Liver (tissue), 9 donors: Measurements from ENCODE around the gene RIOX2. TPM values are rescaled to one million over a fixed set of nuclear protein-coding genes. Genes with fewer than 3 reads are reported as not detected.

Experiments
- DNase-seq: peaks from one replicate; pipeline ENCODE4 v3.0.0-alpha.2; 2017; ENCODE audit warnings: low spot score
- H3K27ac ChIP-seq, 2 donors: one replicate each; pipeline ENCODE4 v1.7.0; 2013; ENCODE audit warnings: inconsistent platforms in 2 of 2, low read length in 2 of 2, control low read depth in 1 of 2, low read depth in 1 of 2, mild to moderate bottlenecking in 1 of 2
- H3K27me3 ChIP-seq, 4 donors: one replicate each; pipeline versions ENCODE4 v1.6.1 to v1.7.0; 2013; ENCODE audit warnings: low read length in 3 of 4, inconsistent platforms in 1 of 4, mild to moderate bottlenecking in 1 of 4, moderate library complexity in 1 of 4; ENCODE audit not compliant: control insufficient read depth in 4 of 4, insufficient read depth in 4 of 4
- H3K36me3 ChIP-seq, 4 donors: one replicate each; pipeline versions ENCODE4 v1.6.1 to v1.7.0; 2013; ENCODE audit warnings: low read length in 3 of 4, mild to moderate bottlenecking in 3 of 4, low read depth in 1 of 4, moderate library complexity in 1 of 4; ENCODE audit not compliant: control insufficient read depth in 4 of 4, insufficient read depth in 3 of 4
- H3K4me1 ChIP-seq, 4 donors: one replicate each; pipeline versions ENCODE4 v1.6.1 to v1.7.0; 2013; ENCODE audit warnings: low read length in 3 of 4, mild to moderate bottlenecking in 3 of 4, moderate library complexity in 1 of 4; ENCODE audit not compliant: control insufficient read depth in 4 of 4, insufficient read depth in 4 of 4
- H3K4me3 ChIP-seq, 3 donors: one replicate each; pipeline versions ENCODE4 v1.6.1 to v1.7.0; 2013; ENCODE audit warnings: low read length in 3 of 3, control low read depth in 1 of 3, low read depth in 1 of 3, mild to moderate bottlenecking in 1 of 3
- H3K9ac ChIP-seq, 2 donors: one replicate each; pipeline ENCODE4 v1.7.0; 2013; ENCODE audit warnings: low read length in 2 of 2, mild to moderate bottlenecking in 2 of 2, moderate library complexity in 2 of 2, control low read depth in 1 of 2, low read depth in 1 of 2
- H3K9me3 ChIP-seq, 4 donors: one replicate each; pipeline versions ENCODE4 v1.6.1 to v1.7.0; 2013; ENCODE audit warnings: low read length in 3 of 4; ENCODE audit not compliant: control insufficient read depth in 4 of 4
- ATF3 ChIP-seq: IDR thresholded peaks from 2 replicates; pipeline ENCODE4 v1.6.1; 2016; ENCODE audit warnings: antibody characterized with exemption
- CTCF ChIP-seq: fragments of 150-350 bp; IDR thresholded peaks from 2 replicates; pipeline ENCODE4 v1.5.1; 2017; ENCODE audit warnings: improper control_type of control experiment, low read depth, low read length; ENCODE audit not compliant: missing input control
- EGR1 ChIP-seq, 2 donors: IDR thresholded peaks; 2 replicates each; pipeline ENCODE4 v1.6.1; 2016 to 2018; ENCODE audit warnings: antibody characterized with exemption in 2 of 2, low read depth in 2 of 2
- FOXA1 ChIP-seq: IDR thresholded peaks from 2 replicates; pipeline ENCODE4 v1.6.1; 2016; ENCODE audit warnings: antibody characterized with exemption
- FOXA2 ChIP-seq: IDR thresholded peaks from 2 replicates; pipeline ENCODE4 v1.6.1; 2016; ENCODE audit warnings: antibody characterized with exemption
- GABPA ChIP-seq, 2 donors: IDR thresholded peaks in 1 of 2; conservative IDR thresholded peaks in 1 of 2; 2 replicates each; pipeline ENCODE4 v1.6.1; 2016; ENCODE audit warnings: antibody characterized with exemption in 2 of 2, mild to moderate bottlenecking in 1 of 2, moderate library complexity in 1 of 2
- HNF4A ChIP-seq, 2 donors: conservative IDR thresholded peaks; 2 replicates each; pipeline ENCODE4 v1.6.1; 2016; ENCODE audit warnings: antibody characterized with exemption in 2 of 2, mild to moderate bottlenecking in 2 of 2
- HNF4G ChIP-seq: IDR thresholded peaks from 2 replicates; pipeline ENCODE4 v1.6.1; 2016; ENCODE audit warnings: antibody characterized with exemption
- JUND ChIP-seq, 2 donors: IDR thresholded peaks; 2 replicates each; pipeline ENCODE4 v1.6.1; 2016; ENCODE audit warnings: antibody characterized with exemption in 2 of 2
- MAX ChIP-seq: IDR thresholded peaks from 2 replicates; pipeline ENCODE4 v1.6.1; 2016; ENCODE audit warnings: antibody characterized with exemption
- NR2F2 ChIP-seq: IDR thresholded peaks from 2 replicates; pipeline ENCODE4 v1.6.1; 2016; ENCODE audit warnings: antibody characterized with exemption
- RAD21 ChIP-seq, 2 donors: IDR thresholded peaks; 2 replicates each; pipeline ENCODE4 v1.6.1; 2016; ENCODE audit warnings: antibody characterized with exemption in 2 of 2, mild to moderate bottlenecking in 2 of 2
- REST ChIP-seq: IDR thresholded peaks from 2 replicates; pipeline ENCODE4 v1.6.1; 2016; ENCODE audit warnings: antibody characterized with exemption, mild to moderate bottlenecking
- RXRA ChIP-seq, 2 donors: IDR thresholded peaks; 2 replicates each; pipeline ENCODE4 v1.6.1; 2017 to 2018; ENCODE audit warnings: antibody characterized with exemption in 2 of 2, mild to moderate bottlenecking in 1 of 2
- SP1 ChIP-seq: IDR thresholded peaks from 2 replicates; pipeline ENCODE4 v1.6.1; 2018; ENCODE audit warnings: antibody characterized with exemption, mild to moderate bottlenecking
- TAF1 ChIP-seq: conservative IDR thresholded peaks from 2 replicates; pipeline ENCODE4 v1.6.1; 2016; ENCODE audit warnings: antibody characterized with exemption, mild to moderate bottlenecking
- YY1 ChIP-seq: IDR thresholded peaks from 2 replicates; pipeline ENCODE4 v1.6.1; 2016; ENCODE audit warnings: antibody characterized with exemption, mild to moderate bottlenecking
- ZBTB33 ChIP-seq: IDR thresholded peaks from 2 replicates; pipeline ENCODE4 v1.6.1; 2016; ENCODE audit warnings: antibody characterized with exemption
- WGBS: extraction: QIAGEN DNeasy Blood & Tissue Kit; methylation state at CpG from one replicate; pipeline ENCODE4 v1.1.7; 2013; 5-methylcytosine and 5-hydroxymethylcytosine counted together
- polyA plus RNA-seq, 2 donors: library from polyadenylated mRNA; stranded (reverse) in 1 of 2; unstranded in 1 of 2; fragments of 200-250 nt in 1 of 2; fragments of >200 nt in 1 of 2; fragmentation: Nextera tagmentation in 1 of 2; extraction: Ambion mirVana in 1 of 2; gene quantifications; one replicate each; pipeline versions ENCODE4 v1.2.1 to v1.2.3, GENCODE V29; 2013 to 2015
- total RNA-seq, 2 donors: library from RNA; depleted of rRNA; stranded (reverse); fragments of >200 nt; gene quantifications; one replicate each; pipeline ENCODE4 v1.2.3, GENCODE V29; 2014
- donor health status: healthy.
- donor health status: healthy.
- donor health status: healthy.
- donor health status: healthy.
- donor health status: healthy.

Gene RIOX2
- total and polyA plus RNA-seq, 4 donors, result 8.2 to 19.9 (median 11.0) TPM

GRCh38 chr3:97970956-97971620 lies 1.1 kb downstream of the RIOX2 start (continued):
- no peak for TF ChIP-seq ZBTB33

GRCh38 chr3:97970156-97970555 lies 2.1 kb downstream of the RIOX2 start:
- Histone ChIP-seq H3K27ac (no peak overlapping the region), H3K9me3 (no peaks in the 10 kb centered on the region), H3K27me3 (no peaks in the 10 kb centered on the region), H3K9ac (no peak overlapping the region), H3K4me3 (no peak overlapping the region), H3K4me1 (peaks cover 0 to 20% (median 4%) of the 10 kb centered on the region in 4 donors), H3K36me3 (peaks cover 0 to 10% (median 4%) of the 10 kb centered on the region in 4 donors)
- TF ChIP-seq TAF1 (no peak), NR2F2 (no peak), EGR1 (IDR thresholded peaks at IDR 0.05; ENCODE audit: low read depth in 2 of 2) (no peak), FOXA2 (no peak), MAX (no peak), YY1 (no peak), RAD21 (IDR thresholded peaks at IDR 0.05) (no peak), GABPA (IDR thresholded peaks at IDR 0.05 in 1 of 2, conservative IDR thresholded peaks at IDR 0.05 in 1 of 2) (no peak), RXRA (IDR thresholded peaks at IDR 0.05) (no peak), HNF4A (conservative IDR thresholded peaks at IDR 0.05) (no peak), HNF4G (no peak), SP1 (no peak), ZBTB33 (no peak), FOXA1 (no peak), CTCF (no peak), REST (no peak), ATF3 (no peak), JUND (IDR thresholded peaks at IDR 0.05) (no peak)
- DNase-seq, result no peak
- WGBS, result 93% methylated on average over 1 of the region's 1 CpG
